ENCODE data around the gene FOXF1.

DNA sequence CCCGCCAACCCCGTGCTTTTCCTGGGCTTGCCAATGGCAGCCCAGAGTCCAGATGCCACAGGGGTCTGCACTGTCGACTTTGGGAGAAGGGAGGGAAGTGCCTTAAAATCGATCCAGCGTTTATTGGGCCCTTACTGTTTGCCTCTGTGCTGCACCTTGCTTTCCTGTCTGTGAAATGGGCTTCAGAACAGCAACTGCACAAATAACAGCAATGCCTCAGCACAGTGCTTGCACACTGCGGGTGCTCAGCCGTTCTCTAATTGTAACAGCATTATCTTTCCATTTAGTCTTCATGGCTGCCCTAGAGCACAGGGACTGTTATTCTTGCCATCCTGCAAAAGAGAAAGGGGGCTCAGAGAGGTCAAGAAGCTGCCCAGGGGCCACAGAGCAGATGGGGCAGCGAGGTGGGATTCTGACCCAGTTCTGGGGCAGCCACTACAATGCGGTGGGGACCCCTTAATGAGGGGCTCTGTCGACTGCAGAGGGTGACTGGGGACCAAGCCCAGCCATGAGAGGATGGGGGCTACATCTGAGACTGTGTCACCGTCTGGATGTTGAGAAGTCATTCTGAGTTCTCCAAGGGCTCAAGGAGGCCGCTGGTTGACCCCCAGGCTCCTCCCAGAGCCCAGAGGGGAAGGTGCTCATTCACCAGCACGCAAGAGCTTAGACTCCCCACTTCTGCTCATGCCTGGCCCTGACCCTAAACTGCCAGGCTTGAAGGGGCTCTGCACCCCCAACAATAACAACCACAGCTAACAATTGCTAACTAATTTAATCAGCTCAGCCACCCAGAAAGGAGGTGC, 9.4 kb upstream of the FOXF1 start:
- TF ChIP-seq POLR2A (IDR thresholded peaks at IDR 0.05) (no peak), CTCF (IDR thresholded peaks at IDR 0.05) (no peak)
